Iris pigment epithelial cell (primary cell): ENCODE data around the gene LYRM9.
"Not testable (repeated sequence)": the region's sequence is repeated elsewhere in the genome, so short reads cannot be mapped to it uniquely, and the experiment has no call there.

Experiments
- DNase-seq: peaks from one replicate; pipeline ENCODE4 v3.0.0-alpha.2; 2011; ENCODE audit warnings: low read depth

The LYRM9 gene

DNA sequence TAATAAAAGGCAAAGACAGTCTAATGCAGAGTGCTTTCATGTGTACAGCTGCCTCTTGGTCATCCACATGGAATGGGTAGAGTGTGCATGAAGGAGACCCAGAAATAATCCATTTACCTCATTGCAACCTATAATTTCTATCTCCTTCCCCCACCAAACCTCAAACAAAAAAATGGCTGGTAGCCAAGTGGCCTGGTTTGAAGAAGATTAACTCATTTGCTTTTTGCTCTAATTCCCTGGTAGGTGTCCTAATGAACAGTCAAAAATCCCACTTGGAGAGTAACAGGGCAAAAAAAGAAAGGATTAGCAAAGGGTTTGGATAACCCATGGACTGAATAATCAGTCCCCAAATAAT, 13.0 kb upstream of the LYRM9 start:
- no peak for DNase-seq

DNA sequence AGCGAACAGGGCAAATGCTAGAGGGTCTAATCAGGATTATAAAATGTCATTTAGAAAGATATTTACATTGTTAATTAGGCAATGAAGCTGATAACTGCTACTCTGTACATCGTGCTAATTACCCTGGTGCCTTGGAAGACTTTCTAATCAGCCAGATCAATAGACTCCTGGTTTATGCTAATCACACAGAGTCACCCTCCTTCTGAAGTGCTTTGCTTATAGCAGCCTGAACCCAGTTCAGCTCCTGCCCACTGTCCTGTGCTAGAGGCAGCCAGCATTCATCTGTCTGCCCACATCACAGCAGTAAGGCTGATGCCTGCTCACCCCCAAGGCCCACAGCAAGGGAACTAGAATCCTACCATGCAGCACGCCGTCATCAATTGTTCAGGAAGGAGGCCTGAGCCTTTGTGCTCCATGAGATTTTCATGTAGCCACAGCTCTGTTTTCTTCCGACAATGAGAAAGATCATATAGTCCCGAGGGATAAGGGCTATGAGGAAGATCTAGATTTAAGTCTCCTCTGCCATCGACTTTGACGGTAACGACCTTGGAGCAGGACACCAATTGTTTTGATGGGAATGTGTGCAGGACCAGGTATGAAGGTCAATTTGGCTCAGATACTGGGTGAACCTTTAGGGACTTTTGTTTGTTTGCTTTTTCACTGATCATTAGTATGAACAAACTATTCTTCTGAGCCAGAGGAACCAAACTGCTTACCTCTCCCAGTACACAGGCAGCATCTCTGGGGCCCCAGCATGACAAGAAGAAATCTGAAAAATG, 12.5 kb upstream of the LYRM9 start:
- DNase-seq = no peak

- DNase-seq = no peak
Measured at GRCh38 chr17:27904534-27905446, 11.6 kb upstream of the LYRM9 start.

DNA sequence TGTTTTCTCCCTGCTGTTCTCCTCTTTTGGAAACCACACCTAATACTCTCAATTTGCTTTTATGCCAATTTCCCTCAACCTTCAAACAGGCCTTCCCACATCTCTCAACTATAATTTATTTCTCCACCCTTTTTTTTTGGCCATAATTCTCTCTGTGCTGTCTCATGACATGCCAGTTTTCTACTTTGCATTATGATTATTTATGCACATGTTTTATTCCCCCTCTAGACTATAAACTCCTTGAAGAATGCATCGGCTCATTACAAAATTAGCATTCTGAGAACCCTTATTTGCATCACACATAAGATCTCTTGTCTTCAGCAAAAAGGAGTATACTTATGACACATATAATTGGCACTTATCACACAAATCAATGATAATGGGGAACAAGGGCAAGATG, 10.9 kb upstream of the LYRM9 start:
- DNase-seq = no peak

DNA sequence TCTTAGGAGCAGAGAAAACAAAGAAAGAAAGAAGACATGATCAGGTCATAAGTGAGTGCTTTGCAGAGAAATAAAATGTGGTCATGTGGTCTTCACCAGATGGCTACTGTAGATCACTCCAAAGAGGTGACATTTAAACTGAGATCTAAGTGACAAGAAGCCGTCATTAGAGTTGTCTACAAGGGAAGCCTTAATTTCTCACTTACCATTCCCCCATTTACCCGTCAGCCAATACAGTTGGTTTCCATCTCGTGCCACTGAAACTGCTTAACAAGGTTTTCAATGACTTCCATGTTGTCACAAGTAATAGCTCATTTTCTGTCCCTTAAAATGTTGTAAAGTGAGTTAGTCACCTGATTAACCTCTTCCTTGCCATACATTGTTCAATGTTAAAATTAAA, 6.4 kb upstream of the LYRM9 start:
- no peak for DNase-seq

- DNase-seq = no peak
Measured at GRCh38 chr17:27898096-27898495, 4.9 kb upstream of the LYRM9 start.

GRCh38 chr17:27896701-27897100, 3.5 kb upstream of the LYRM9 start:
- DNase-seq = no peak

DNA sequence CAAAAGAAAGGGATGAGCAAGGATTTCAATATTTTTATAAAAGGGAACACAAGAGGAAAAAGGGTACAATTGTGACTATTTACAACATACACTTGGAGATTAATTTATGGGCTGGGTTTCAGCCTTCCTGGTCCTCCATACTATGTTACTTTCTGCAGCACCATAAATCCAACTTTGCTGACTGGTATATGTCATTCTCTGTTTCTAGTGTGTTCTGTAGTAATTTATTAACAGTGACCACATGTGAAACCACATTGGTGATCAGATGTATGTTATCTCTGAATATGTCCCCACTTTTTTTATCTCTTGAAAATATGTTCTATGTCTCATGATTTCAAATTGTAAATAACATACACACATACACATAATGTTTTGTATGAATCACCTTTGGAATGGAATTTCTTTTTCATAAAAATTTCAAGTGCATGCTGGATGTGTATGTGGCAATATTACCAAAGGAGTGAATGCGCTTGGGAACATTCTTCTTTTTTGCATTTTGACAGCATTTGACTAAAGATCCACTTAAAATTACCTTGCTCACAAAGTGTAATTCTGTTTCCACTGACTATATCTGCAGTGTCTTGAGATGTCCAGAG, 2.9 kb upstream of the LYRM9 start:
- DNase-seq = no peak

DNA sequence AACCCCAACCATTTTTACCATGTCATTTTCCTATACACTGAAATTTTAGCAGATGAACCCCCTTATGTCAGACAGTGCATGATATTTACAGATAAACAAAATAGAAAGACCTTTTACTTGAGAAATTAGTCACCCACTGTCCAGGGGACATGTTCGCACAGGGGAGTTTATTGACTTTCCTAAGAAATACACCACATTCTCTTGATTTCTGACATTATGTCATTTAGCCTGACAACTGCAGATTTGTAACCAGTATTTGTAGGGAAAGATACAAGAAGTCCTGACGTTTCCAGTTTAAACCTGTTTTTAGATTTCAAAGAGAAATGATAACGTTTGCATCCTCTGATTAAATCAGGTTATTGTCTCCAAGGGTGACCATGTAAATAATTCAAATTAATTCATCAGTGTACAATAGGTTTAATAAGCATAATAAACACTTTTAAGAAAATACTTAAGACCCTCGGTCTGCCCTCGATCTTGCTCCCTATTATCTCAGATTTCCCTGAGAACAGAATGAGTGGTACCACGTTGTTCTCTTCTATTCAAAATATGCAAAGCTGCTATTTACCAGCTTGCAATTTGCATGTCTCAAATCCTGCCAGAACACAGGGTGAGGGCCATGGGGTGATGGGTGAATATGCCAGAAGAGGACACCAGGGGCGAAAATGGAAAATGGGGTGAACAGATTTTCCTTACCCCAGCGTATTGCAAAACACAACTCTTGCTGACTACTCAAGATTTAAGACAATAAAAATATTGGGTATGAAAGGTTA, 2.1 kb upstream of the LYRM9 start:
- DNase-seq = no peak

- no peak for DNase-seq
Measured at GRCh38 chr17:27893841-27894503, 807 bp upstream of the LYRM9 start.

GRCh38 chr17:27892542-27892865, 661 bp downstream of the LYRM9 start:
- no peak for DNase-seq

- DNase-seq = no peak
Measured at GRCh38 chr17:27891841-27892240, 1.3 kb downstream of the LYRM9 start.

- DNase-seq = no peak
Measured at GRCh38 chr17:27889711-27890251, 3.4 kb downstream of the LYRM9 start.

DNA sequence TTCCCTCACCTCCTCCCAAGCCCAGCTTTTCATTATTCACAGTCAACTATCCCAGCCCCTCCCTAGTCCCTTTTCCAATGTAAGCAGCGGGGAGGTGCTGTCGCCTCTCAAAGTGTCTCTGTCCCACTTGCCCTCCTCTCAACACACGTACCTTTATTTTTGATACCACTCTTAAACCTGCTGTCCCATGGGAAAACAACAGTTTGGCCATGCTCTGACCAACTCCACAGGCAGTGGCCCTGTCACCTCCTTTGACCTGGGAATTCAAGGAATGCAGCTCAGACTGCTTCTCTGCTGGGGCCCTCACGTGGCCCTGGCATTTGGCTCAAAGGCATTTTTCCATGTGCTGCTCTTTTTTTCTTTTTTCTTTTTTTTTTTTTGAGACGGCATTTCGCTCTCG, 4.2 kb downstream of the LYRM9 start:
- DNase-seq = peak; percentile 35

DNA sequence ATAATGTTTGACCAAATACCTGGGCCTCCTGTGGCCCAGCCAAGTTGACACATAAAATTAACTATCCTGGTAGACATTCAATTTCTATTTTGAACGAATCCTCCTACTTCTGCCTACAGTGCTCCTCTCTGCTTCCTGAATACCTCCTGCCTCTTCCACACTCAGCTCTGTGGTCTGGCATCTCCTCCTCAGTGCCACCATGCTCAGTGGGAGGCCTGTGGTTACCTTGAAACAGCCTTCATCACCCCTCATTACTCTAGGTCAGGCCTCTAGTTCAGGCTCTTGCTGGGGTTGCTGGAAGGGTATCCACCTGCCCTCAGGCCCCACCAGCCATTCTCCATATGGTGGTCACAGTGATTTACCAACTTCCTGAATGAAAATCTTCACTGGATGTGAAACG, 5.1 kb downstream of the LYRM9 start:
- DNase-seq = no peak

DNA sequence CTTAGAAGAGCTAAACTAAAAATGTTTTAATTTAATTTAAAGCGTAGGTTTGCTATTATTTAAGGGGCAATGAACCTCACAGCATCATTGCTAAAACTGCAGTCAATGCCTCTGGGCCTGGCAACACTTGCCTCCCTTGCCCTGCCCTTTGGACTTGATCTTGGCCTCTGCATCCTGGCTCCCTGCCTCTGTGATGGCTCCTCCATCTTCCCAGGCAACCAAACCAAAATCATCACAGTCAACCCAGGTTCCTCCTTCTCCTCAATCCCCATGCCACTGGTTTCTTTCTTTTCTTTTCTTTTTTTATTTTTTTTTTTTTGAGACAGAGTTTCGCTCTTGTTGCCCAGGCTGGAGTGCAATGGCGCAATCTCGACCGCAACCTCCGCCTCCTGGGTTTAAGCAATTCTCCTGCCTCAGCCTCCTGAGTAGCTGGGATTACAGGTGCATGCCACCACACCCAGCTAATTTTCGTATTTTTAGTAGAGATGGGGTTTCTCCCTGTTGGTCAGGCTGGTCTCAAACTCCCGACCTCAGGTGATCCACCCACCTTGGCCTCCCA, 6.7 kb downstream of the LYRM9 start:
- DNase-seq = not testable (repeated sequence)

- DNase-seq = no peak
Measured at GRCh38 chr17:27882162-27882840, 10.9 kb downstream of the LYRM9 start.

- DNase-seq = peak; percentile 58
Measured at GRCh38 chr17:27879987-27880608, 13.1 kb downstream of the LYRM9 start.

DNA sequence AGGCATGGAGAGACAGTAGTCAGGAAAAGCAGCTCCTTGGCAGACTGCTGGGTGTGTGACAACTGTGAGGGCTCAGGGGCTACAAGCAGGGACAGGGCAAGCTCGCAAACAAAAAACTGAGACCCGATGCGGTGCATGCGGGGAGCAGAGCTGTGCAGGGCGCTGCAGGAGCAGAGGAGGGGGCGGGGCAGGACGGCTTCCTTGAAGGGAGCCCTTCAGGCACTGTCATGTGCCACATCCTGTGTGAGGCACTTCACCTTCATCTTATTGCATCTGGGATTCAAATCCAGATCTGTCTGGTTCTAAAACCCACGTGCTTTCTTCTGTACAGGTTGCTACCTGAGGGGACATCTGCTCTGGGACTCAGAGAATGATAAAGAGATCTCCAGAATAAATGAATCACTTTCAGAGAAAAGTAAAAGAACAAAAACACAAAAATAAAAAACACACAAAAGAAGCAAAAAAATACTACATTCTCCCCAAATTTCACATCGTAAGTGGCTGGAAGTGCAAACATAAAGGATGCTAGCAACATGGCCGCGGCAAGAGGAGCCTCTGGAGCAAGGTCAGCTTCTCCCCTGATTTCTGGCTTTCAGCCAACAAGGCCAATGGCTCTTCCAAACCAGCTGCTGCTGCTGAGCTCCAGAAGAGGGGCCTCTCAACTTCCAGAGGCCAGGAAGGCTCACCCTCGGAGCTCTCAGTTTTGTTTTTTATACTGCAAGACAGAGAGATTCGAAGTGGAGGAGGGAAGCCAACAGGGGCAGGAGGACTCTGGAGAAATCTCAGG, 14.2 kb downstream of the LYRM9 start:
- no peak for DNase-seq
